Activated CD8-positive, alpha-beta memory T cell treated with anti-CD3 and anti-CD28 coated beads for 1 hour (primary cell): ENCODE measurements around the gene EEF1G.

ENCODE experiments used
- DNase-seq, 2 donors: peaks; one replicate each; pipeline ENCODE4 v3.0.0-alpha.2; 2020; ENCODE audit warnings: low read depth in 1 of 2; ENCODE audit errors: extremely low read depth in 1 of 2

EEF1G gene

DNA sequence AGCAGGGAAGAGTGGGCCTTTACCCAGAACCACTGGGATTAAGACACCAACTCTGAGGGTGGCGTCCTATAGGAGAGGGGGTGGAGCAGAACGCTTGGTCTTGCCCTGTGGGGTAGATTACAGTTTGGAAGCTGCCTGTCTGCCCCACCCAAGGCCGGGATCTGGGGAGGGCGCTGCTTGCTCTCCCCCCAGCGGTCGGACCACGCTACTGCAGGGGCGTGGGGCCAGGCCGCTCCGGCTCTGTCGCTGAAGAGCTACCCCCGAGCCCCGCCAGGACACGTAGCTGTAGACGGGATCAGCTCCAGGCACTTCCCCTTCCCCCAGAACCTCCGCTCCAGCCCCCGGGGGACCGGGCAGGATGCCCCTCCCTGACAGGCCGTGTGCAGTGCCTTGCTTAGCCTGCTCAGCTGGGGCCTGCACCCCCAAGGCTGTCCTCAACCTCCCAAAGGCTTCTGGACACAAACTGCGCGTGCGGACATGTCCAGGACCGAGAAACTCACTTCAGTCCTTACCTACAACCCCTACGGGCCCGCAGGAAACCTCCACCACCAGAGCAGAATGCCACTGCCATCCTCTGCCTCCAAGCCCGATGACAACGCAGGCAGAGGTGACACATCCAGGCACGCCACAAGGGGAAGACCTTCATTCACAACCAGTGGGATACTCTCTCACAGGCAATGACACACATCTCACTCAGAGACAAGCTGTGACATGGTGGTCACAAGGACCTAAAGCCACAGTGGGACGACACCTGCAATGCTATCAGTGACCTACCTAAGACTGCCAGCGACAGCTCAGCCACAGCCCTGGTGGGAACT, 30.7 kb downstream of the EEF1G start:
- peak in 1 of 2 donors; percentile 63 for DNase-seq

DNA sequence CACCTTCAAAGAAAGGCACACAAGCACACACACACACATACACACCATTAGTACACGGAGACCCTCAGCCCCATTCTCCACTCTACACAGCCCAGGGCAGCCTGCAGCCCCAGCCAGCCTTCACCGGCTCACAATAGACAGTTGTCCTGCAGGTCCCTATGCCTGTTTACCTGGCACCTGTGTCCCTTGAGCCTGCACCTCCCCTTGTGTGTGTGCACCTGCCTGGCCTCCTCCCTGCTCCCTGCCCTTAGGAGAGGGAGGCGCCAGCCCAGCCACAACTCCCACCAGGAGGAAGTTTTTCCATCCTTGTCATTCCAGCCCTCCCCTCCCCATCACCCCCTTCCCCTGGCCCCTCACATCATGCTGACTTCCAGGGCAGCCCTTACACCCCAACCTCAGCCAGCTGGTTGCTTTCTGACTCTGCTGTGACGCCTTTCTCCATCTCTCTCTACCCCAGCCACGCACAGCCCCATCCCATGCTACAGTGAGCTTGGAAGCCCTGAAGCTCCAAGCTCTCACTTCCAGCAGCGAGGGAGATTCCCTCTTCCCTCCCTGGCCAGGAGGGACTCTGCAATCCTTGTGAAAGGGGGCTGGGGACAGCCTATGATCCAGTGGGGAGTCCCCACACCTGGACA, 31.5 kb downstream of the EEF1G start:
- no peak for DNase-seq

DNA sequence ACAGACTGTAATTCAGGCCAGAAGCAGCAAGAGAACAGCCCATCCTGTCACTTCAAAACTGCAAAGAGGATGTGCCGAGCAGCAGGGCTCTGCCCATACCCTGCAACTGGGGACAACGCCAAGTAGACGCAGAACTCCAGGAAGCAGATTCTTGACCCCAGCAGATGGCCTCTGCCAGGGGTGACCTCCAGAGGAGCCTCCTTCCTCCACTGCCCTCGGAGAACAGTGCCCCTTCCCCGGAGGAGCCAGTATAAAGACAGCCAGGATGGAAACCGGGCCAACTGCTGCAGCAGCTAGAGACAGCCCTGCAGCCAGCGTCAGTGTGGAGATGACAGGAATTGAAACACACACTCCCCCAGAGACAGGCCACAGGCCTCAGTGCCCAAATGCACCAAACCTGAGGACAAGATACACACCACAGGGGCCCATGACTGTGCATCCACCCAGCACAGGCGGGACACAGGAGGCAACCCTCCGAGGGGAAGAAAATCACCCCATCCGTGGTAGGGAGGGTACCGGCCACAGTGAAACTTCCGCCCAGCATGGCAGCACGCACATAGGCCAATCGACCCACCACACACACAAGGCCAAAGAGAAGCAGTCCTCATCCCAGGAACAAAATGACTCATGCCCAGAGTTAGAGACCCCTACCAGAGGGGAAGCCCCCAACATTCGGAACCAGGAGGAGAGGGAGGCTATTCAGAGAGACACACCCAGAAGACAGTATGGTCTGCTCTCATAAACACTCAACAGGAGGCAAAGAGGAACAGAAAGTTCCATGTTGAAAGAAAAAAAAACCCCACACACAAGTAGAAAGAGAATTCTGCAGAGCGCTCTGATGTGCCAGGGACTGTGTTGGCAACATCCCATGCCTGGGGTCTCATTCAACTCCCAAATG, 32.6 kb downstream of the EEF1G start:
- no peak for DNase-seq

DNA sequence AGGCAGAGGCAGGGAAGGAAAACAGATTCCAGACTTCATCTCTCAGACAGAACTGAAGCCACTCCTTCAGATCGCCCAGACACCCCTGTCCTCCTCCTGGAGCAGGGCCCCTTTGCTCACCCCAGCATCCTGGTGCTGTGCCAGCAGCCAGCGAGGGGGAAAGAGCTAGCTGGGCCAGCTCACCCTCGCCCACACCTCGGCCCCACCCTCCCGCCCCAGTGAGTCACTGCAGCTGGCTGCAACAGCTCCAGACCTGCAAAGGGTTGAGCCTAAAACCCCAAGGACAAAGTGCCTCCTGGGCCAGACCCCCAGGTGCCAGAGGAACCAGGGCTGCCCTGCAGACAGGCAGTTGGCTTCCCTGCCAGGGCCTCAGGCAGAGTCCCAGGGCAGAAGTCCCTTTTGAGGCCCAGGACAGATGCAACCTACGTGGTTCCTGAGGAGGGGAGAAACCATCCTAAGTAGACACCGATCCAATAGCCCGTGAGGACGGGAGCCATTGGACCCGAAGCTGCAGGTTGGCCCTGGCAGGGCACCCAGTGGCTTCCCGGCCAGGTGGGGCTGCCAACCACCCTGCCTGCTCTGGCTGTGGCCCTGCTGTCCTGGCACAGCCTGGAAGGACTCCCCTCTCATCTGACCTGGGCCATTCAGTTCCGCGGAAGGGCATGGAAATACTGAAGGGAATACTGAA, 34.3 kb downstream of the EEF1G start:
- no peak for DNase-seq

DNA sequence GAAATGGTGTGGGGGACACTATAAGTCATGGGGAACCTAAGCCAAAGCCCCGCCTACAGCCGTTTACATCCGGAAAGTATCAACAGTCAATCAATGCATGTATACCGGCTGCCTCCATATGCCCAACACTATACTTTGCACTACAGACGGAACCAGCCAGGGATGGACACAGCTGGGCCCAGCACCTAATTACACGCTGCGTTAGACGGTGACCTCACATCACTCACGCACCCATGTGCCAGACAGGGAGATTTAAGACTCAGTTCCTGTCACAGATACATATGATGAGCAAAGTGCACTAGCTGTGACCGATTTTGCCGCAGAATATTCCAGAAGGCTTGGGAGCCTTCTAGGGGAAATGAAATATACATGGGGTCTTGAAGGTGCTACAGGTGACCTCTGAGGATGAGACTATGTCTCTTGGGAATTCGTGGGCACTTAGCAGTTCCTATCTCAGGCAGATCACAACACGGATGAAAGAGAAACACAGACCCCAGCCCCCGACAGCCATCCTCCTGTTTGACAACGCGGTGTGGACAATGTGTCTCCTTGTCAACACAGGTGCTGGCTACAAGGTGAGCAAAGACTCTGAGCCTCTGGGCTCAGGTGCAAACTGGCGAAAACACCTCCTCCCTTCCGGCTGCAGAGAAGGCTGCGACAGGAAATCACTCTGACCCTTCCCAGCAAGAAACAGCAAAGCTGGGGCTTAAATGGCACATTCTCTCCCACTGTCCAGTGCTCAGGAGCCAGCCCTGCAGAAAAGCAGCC, 35.0 kb downstream of the EEF1G start:
- no peak for DNase-seq

DNA sequence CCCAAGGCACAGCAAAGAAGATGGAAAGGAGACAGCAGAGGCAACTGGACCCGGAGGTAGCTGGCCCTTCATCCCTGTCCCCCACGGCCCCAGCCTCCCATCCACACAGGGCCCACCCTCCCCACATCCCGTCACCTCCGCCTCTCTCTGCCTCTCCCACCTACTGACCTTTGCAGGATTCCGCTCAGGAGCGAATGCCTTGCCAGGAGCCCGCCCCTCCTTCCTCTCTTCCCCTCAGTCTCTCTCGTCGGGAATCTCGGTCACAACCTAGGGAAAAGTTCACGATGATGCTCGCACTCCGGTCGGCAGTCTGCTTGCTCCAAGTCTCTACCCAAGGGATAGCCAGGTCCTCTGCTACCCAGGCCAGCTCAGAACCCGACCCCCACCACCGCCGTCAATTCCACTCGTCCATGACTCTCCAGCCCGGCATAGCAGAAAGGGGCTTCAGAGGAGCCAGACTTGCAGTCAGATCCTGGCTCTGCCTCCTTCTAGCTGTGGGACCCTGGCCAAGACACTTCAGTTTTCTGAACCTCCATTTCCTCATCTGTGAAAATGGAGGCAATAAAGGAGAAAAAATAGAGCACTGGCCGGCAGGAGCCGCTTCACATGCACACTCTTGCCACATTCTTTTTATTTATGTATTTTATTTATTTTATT, 37.3 kb downstream of the EEF1G start:
- no peak for DNase-seq

DNA sequence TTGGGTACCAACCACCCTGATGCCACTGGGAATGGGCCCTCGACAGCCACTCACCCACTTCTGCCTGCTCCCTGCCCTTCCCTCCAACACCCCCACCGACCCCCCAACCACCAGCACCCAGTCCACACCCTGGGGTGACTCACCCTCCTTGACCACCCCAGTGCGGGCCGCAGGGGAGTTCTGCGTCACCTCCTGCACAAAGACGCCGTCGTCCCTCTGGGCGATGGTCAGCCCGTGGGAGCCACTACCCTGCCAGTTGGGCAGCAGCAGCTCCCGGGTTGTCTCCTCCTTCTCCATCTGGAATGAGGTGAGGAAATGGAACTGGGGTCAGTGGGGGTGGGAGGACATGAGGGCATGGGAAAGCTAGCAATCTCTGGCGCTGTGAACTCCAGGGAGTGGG, 37.9 kb downstream of the EEF1G start:
- no peak for DNase-seq

DNA sequence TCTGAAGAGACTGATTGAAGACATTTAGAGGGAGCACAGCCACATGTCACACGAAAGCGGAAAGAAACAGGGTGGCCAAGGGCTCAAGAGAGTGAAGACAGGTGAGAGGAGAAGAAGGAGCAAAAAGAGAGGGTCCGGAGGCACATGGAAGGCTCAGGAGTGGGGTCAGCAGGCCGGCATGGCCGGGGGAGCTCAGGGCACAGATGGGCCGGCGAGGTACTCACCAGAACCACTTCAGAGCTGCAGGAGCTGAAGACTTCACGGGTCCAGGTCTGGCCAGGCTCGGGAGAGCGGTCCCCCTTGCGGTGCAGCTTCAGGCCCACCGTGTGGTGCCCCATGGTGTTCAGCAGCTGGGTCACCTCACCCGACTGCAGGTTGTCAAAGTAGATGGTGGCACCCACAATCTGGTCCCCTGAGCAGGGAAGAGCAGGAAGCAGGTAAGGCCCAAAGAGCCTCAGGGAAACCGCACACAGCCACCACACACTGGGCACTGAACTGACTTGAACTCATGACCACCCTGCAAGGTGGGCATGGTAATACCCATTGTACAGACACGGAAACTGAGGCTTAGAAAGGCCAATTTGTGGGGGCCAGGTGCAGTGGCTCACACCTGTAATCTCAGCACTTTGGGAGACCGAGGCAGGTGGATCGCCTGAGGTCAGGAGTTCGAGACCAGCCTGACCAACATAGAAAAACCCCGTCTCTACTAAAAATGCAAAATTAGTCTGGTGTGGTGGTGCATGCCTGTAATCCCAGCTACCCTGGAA, 38.7 kb downstream of the EEF1G start:
- DNase-seq = no peak

DNA sequence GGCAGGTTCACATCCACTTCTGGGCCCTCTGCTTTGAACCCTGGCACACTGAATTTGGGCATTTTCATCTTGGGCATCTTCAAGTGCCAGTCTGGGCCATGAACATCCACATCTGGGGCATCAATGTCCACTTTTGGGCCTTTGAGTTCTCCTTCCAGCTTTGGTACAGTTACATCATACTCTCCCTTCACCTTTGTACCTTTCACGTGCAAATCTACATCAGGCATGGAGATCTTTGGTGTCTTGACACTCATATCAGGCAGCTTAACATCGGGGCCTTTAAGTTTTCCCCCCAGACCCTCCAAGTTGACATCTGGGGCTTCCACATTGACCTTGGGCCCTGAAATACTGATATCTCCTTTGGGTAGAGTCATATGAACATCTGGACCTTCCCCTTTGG, 41.6 kb downstream of the EEF1G start:
- DNase-seq = no peak

DNA sequence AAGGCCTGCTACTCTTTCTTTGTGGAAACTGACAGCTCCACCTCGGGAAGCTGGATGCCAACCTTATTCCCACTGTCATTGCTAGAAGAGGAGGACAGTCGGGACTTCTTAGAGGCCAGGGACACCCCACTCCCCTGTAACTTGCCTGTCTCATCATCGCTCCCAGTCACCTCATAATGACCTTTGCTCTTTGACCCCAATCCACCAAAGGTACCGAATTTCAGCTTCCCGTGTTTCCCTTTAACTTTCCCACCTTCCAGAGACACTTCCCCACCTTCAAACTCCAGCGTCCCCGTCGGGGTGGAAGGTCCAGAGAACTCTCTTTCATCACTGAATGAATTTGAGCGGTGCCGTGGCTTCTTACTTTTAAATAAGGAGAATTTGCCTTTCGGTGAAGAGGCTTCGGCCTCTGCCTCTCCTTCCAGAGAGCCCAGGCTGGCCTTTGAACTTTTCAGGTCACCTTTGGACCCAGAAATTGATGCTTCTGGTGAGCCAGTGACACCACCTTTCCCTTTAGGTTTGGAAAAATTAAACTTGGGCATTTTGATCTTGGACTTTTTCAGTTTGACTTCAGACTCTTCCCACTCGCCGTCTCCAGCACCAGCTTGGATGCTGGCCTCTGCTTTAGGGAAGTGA, 56.8 kb downstream of the EEF1G start:
- no peak for DNase-seq

DNA sequence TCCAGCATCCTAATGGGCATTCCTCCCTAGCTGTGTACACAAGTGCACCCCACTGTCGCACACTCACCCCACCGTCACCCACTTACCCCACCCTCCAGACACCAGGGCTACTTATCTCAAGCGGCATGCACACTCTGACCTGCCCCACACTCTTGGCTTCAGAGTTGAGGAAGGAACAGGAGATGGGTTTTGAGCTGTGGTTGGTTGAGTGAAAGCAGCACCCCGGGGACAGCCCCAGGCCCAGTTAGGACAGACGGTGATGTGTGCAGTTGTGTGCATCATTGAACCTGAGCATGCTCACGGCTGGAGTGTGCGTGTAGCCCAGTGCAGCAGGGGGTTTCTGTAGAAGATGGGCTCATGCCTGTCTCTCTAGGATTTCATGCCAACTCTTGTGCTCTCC, 59.5 kb downstream of the EEF1G start:
- DNase-seq = no peak

DNA sequence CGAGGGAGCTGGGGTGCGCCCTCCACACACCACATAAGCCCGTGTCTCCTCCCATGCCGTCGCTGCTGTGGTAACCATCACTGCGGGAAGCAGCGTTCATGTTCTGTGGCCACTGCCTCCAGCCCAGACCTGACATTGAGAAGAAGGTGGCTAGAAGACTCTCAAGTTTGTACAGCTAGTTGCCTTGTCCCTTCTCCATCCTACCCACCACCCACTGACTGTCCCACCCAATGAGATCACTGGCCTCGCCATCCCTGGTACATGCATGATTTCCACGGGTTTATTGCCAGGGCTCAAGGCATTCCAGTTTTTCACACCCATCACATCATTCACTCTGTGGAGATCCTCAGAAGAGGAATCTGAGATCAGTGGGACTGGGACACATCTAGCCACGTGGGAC, 60.1 kb downstream of the EEF1G start:
- no peak for DNase-seq

DNA sequence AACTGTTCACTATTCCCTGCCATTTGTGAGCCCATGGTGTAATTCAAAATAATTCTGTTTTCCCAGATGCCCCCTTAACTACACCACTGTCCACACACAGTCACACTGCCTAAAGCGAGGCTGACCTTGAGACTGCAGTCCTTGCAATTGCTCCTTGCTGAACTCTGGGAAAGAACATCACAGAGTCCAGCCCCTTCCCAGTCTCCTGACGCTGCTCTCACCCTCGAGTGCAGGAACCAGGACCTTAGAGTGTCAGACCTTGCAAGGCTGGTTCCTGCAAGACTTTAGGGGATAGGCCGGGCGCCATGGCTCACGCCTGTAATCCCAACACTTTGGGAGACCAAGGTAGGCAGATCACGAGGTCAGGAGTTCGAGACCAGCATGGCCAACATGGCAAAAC, 60.7 kb downstream of the EEF1G start:
- no peak for DNase-seq
